ENCODE data around the gene NAGPA.

DNA sequence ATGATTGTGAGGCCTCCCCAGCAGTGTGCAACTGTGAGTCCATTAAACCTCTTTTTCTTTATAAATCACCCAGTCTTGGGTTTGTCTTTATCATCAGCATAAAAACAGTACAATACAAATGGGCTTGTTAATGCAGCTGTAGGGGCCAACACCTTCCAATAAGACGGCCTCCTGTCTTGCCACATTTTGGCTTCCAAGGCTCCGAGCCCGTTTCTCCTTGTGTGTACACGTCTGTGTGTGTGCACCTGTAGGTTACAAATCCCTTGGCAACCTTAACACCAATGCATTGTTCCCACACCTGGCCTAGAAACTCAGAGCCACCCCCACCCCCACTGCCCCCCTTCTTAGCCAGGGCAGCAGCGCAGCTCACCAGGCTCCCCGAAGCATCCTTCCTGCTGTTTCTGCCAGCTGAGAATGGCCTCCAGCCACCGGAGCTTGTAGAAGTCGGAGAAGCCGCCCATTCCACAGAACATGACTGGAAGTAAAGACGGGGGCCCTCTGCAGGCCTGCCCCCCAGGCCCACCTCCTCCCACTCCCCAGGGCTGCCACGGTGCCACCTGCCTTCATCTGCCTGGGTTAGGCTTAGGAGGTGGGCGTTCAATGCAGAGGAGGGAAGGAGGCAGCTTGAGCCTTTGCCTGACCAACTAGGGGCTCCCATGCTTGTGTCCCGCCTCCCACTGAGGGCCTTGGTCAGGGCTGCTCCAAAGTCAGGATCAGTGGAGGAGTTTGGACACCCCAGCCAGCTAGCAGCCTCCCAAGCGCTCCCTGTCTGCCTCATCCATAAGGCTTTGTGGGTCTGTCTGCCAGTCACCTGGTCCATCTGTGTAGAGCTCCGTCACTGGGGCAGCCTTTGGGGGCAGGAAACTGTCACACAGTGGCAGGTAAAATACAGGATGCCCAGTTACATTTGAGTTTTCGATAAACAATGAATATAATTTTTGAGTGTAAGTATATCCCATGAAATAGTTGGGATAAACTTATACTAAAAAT, 21.4 kb upstream of the NAGPA start:
- TF ChIP-seq FOXM1 (IDR thresholded peaks at IDR 0.05; ENCODE audit: borderline replicate concordance, low read depth) (no peak), NFIC (IDR thresholded peaks at IDR 0.05) (no peak), YY1 (IDR thresholded peaks at IDR 0.05; ENCODE audit: low read depth) (no peak), RAD21 (IDR thresholded peaks at IDR 0.05; ENCODE audit: low read depth) (no peak), CEBPB (IDR thresholded peaks at IDR 0.05) (no peak), CREB1 (IDR thresholded peaks at IDR 0.05; ENCODE audit: low read depth) (no peak)
- TF ChIP-seq, protein P1, sequence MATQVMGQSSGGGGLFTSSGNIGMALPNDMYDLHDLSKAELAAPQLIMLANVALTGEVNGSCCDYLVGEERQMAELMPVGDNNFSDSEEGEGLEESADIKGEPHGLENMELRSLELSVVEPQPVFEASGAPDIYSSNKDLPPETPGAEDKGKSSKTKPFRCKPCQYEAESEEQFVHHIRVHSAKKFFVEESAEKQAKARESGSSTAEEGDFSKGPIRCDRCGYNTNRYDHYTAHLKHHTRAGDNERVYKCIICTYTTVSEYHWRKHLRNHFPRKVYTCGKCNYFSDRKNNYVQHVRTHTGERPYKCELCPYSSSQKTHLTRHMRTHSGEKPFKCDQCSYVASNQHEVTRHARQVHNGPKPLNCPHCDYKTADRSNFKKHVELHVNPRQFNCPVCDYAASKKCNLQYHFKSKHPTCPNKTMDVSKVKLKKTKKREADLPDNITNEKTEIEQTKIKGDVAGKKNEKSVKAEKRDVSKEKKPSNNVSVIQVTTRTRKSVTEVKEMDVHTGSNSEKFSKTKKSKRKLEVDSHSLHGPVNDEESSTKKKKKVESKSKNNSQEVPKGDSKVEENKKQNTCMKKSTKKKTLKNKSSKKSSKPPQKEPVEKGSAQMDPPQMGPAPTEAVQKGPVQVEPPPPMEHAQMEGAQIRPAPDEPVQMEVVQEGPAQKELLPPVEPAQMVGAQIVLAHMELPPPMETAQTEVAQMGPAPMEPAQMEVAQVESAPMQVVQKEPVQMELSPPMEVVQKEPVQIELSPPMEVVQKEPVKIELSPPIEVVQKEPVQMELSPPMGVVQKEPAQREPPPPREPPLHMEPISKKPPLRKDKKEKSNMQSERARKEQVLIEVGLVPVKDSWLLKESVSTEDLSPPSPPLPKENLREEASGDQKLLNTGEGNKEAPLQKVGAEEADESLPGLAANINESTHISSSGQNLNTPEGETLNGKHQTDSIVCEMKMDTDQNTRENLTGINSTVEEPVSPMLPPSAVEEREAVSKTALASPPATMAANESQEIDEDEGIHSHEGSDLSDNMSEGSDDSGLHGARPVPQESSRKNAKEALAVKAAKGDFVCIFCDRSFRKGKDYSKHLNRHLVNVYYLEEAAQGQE (IDR thresholded peaks at IDR 0.05; ENCODE audit: low read depth) = no peak
- TF ChIP-seq, protein P2, sequence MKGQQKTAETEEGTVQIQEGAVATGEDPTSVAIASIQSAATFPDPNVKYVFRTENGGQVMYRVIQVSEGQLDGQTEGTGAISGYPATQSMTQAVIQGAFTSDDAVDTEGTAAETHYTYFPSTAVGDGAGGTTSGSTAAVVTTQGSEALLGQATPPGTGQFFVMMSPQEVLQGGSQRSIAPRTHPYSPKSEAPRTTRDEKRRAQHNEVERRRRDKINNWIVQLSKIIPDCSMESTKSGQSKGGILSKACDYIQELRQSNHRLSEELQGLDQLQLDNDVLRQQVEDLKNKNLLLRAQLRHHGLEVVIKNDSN (IDR thresholded peaks at IDR 0.05) = no peak

Measured in Ishikawa (cell line).